ENCODE data around the gene STAC.

- no peak for TF ChIP-seq PATZ1 (CRISPR knock-in tag; IDR thresholded peaks at IDR 0.05; ENCODE audit: borderline replicate concordance)
- TF ChIP-seq ZFP3 (CRISPR knock-in tag; IDR thresholded peaks at IDR 0.05) = no peak
- TF ChIP-seq ZFP30 (CRISPR knock-in tag; IDR thresholded peaks at IDR 0.05) = no peak
- no peak for TF ChIP-seq ZNF70 (CRISPR knock-in tag; IDR thresholded peaks at IDR 0.05)
- TF ChIP-seq CSRNP3 (CRISPR knock-in tag; IDR thresholded peaks at IDR 0.05) = no peak
- TF ChIP-seq CSDC2 (CRISPR knock-in tag; IDR thresholded peaks at IDR 0.05) = no peak
Measured at GRCh38 chr3:36428445-36428844, 48.1 kb downstream of the STAC start.

Measured in SK-N-SH treated with all-trans-retinoic acid at 6 μM for 48 hours (cell line).